ENCODE measurements around the gene KIAA1549.

The KIAA1549 gene

GRCh38 chr7:138872576-138872975, 108.6 kb downstream of the KIAA1549 start:
- H3K36me3 ChIP-seq (ENCODE audit: control insufficient read depth, insufficient read depth, low read length) = peaks cover 1% of the 10 kb centered on the region; the same call in 1 of the 2 replicates
- WGBS (ENCODE audit: insufficient coverage, insufficient read length) = no CpG with 5 or more reads among the region's 4 CpGs
- H3K27ac ChIP-seq (ENCODE audit: low read length) = no peak overlapping the region
- H3K4me1 ChIP-seq (ENCODE audit: control insufficient read depth, insufficient read depth, low read length) = no peaks in the 10 kb centered on the region
- no peak overlapping the region for H3K4me3 ChIP-seq (ENCODE audit: low read length)
- no peaks in the 10 kb centered on the region for H3K27me3 ChIP-seq (ENCODE audit: control insufficient read depth, insufficient read depth, low read length)
- no peaks in the 10 kb centered on the region for H3K9me3 ChIP-seq (ENCODE audit: control insufficient read depth, insufficient read depth, low read length)
- no peak for DNase-seq (ENCODE audit: low read depth, low spot score)

DNA sequence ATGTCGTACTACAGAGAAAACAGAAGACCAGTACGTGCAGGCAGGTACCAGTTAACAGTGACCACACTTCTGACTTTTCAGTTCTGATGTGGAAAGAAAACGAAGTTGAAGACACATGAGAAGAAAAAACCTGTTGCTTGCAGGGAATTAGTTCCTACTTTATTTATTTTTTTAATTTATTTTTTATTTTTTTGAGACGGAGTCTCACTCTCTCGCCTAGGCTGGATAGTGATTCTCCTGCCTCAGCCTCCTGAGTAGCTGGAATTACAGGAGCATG, 109.4 kb downstream of the KIAA1549 start:
- WGBS (ENCODE audit: insufficient coverage, insufficient read length) = no CpG with 5 or more reads among the region's 5 CpGs

DNA sequence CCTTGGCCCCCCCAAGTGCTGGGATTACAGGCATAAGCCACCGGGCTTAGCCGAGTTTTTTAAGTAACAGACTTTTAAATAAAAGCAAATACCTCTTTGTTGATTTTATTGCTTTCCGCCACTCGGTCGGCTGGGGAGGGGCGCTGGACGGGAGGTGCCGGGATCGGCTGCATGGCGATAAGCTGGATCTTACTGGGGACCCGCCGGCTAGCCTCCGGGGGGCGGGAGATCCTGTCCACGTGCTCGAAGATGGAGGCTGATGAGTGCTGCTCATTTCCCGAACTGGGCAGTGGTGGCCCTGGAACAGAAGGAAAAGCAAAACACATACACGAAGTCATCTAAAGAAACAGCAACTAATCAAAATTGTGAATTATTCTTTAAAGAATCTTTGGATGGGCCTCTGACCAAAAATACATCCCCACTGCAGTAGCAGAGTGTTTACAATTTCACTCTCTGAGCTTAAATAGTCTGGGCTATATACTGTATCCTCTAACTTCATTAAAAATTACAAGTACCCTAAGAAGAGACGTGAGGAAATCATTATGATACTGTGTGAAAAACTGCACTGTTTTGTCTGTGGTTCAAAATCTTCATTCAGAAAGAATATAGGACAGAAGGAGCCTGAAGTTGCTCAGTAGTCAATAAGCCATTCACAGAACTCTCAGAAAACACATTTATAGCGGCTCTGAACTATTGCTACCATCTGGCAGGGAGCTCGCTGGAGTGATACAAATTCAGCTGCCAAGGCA, 110.0 kb downstream of the KIAA1549 start:
- WGBS (ENCODE audit: insufficient coverage, insufficient read length) = no CpG with 5 or more reads among the region's 21 CpGs
- Histone ChIP-seq H3K27me3 (ENCODE audit: control insufficient read depth, insufficient read depth, low read length) (no peaks in the 10 kb centered on the region), H3K4me1 (ENCODE audit: control insufficient read depth, insufficient read depth, low read length) (no peaks in the 10 kb centered on the region), H3K36me3 (ENCODE audit: control insufficient read depth, insufficient read depth, low read length) (peaks cover 2% of the 10 kb centered on the region; the same call in 1 of the 2 replicates), H3K27ac (ENCODE audit: low read length) (no peak overlapping the region), H3K9me3 (ENCODE audit: control insufficient read depth, insufficient read depth, low read length) (no peaks in the 10 kb centered on the region), H3K4me3 (ENCODE audit: low read length) (no peak overlapping the region)
- no peak for DNase-seq (ENCODE audit: low read depth, low spot score)

More for the DNA sequence above, 109.4 kb downstream of the KIAA1549 start:
- no peak overlapping the region for H3K27ac ChIP-seq (ENCODE audit: low read length)
- no peaks in the 10 kb centered on the region for H3K27me3 ChIP-seq (ENCODE audit: control insufficient read depth, insufficient read depth, low read length)
- no peaks in the 10 kb centered on the region for H3K4me1 ChIP-seq (ENCODE audit: control insufficient read depth, insufficient read depth, low read length)
- H3K4me3 ChIP-seq (ENCODE audit: low read length) = no peak overlapping the region
- no peaks in the 10 kb centered on the region for H3K9me3 ChIP-seq (ENCODE audit: control insufficient read depth, insufficient read depth, low read length)
- DNase-seq (ENCODE audit: low read depth, low spot score) = no peak
- H3K36me3 ChIP-seq (ENCODE audit: control insufficient read depth, insufficient read depth, low read length) = peaks cover 2% of the 10 kb centered on the region; the same call in 1 of the 2 replicates

DNA sequence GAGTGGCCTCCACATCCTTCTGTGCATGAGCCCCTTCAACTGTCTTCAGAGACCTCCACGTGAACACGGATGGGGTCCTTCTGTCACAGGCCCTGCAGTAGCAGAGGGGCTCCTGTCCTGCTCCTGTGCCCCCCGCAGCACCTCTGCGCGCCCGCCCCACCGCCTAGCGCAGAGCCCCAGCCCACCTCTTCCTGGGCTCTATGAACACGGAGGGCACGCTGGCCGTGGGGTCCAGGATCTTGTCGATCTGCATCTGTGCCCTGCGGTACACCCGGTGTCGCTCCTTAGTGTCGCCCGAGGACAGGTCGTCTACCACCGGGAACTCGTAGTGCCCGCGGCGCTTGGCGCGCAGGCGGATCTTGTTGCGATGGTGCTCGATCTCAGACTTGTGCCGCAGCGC, 111.8 kb downstream of the KIAA1549 start:
- Histone ChIP-seq H3K27me3 (ENCODE audit: control insufficient read depth, insufficient read depth, low read length) (no peaks in the 10 kb centered on the region), H3K4me1 (ENCODE audit: control insufficient read depth, insufficient read depth, low read length) (no peaks in the 10 kb centered on the region), H3K27ac (ENCODE audit: low read length) (no peak overlapping the region), H3K9me3 (ENCODE audit: control insufficient read depth, insufficient read depth, low read length) (no peaks in the 10 kb centered on the region), H3K4me3 (ENCODE audit: low read length) (no peak overlapping the region), H3K36me3 (ENCODE audit: control insufficient read depth, insufficient read depth, low read length) (peaks cover 2% of the 10 kb centered on the region; the same call in 1 of the 2 replicates)
- DNase-seq (ENCODE audit: low read depth, low spot score) = no peak
- WGBS (ENCODE audit: insufficient coverage, insufficient read length) = no CpG with 5 or more reads among the region's 30 CpGs

GRCh38 chr7:138868711-138869110, 112.5 kb downstream of the KIAA1549 start:
- H3K27me3 ChIP-seq (ENCODE audit: control insufficient read depth, insufficient read depth, low read length) = no peaks in the 10 kb centered on the region
- H3K9me3 ChIP-seq (ENCODE audit: control insufficient read depth, insufficient read depth, low read length) = no peaks in the 10 kb centered on the region
- no peak overlapping the region for H3K4me3 ChIP-seq (ENCODE audit: low read length)
- no peaks in the 10 kb centered on the region for H3K4me1 ChIP-seq (ENCODE audit: control insufficient read depth, insufficient read depth, low read length)
- peaks cover 2% of the 10 kb centered on the region; the same call in 1 of the 2 replicates for H3K36me3 ChIP-seq (ENCODE audit: control insufficient read depth, insufficient read depth, low read length)
- WGBS (ENCODE audit: insufficient coverage, insufficient read length) = no CpG with 5 or more reads among the region's 14 CpGs
- DNase-seq (ENCODE audit: low read depth, low spot score) = no peak
- no peak overlapping the region for H3K27ac ChIP-seq (ENCODE audit: low read length)

GRCh38 chr7:138867744-138868143, 113.4 kb downstream of the KIAA1549 start:
- Histone ChIP-seq H3K27me3 (ENCODE audit: control insufficient read depth, insufficient read depth, low read length) (no peaks in the 10 kb centered on the region), H3K4me3 (ENCODE audit: low read length) (no peak overlapping the region), H3K27ac (ENCODE audit: low read length) (no peak overlapping the region), H3K9me3 (ENCODE audit: control insufficient read depth, insufficient read depth, low read length) (no peaks in the 10 kb centered on the region), H3K36me3 (ENCODE audit: control insufficient read depth, insufficient read depth, low read length) (peaks cover 2% of the 10 kb centered on the region; the same call in 1 of the 2 replicates), H3K4me1 (ENCODE audit: control insufficient read depth, insufficient read depth, low read length) (no peaks in the 10 kb centered on the region)
- WGBS (ENCODE audit: insufficient coverage, insufficient read length) = no CpG with 5 or more reads among the region's 19 CpGs
- no peak for DNase-seq (ENCODE audit: low read depth, low spot score)

GRCh38 chr7:138866353-138866752, 114.8 kb downstream of the KIAA1549 start:
- Histone ChIP-seq H3K27ac (ENCODE audit: low read length) (no peak overlapping the region), H3K4me3 (ENCODE audit: low read length) (no peak overlapping the region), H3K9me3 (ENCODE audit: control insufficient read depth, insufficient read depth, low read length) (no peaks in the 10 kb centered on the region), H3K36me3 (ENCODE audit: control insufficient read depth, insufficient read depth, low read length) (peaks cover 2% of the 10 kb centered on the region; the same call in 1 of the 2 replicates), H3K27me3 (ENCODE audit: control insufficient read depth, insufficient read depth, low read length) (no peaks in the 10 kb centered on the region), H3K4me1 (ENCODE audit: control insufficient read depth, insufficient read depth, low read length) (no peaks in the 10 kb centered on the region)
- DNase-seq (ENCODE audit: low read depth, low spot score) = no peak
- no CpG with 5 or more reads among the region's 9 CpGs for WGBS (ENCODE audit: insufficient coverage, insufficient read length)

DNA sequence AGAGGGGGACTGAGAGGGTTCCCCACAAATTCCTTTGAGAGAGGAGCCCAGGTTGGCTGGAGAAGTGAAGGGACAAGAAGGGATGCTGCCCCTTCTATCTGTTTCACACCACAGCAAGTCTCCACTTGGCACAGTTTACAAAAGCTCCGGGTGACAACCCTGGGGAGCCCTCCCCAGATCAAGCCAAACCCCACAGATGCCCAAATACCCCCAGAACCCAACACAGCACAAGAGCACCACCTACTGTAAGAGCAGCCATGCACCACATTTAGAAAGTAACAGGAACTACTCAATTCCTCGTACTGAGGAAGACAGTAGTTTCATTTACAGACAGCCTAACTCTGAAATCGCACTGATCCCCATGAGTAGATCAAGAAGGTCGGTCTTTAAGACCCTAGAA, 115.3 kb downstream of the KIAA1549 start:
- Histone ChIP-seq H3K36me3 (ENCODE audit: control insufficient read depth, insufficient read depth, low read length) (peaks cover 7% of the 10 kb centered on the region), H3K27ac (ENCODE audit: low read length) (no peak overlapping the region), H3K4me1 (ENCODE audit: control insufficient read depth, insufficient read depth, low read length) (no peaks in the 10 kb centered on the region), H3K9me3 (ENCODE audit: control insufficient read depth, insufficient read depth, low read length) (no peaks in the 10 kb centered on the region), H3K27me3 (ENCODE audit: control insufficient read depth, insufficient read depth, low read length) (no peaks in the 10 kb centered on the region), H3K4me3 (ENCODE audit: low read length) (no peak overlapping the region)
- WGBS (ENCODE audit: insufficient coverage, insufficient read length) = no CpG with 5 or more reads among the region's 4 CpGs
- no peak for DNase-seq (ENCODE audit: low read depth, low spot score)

DNA sequence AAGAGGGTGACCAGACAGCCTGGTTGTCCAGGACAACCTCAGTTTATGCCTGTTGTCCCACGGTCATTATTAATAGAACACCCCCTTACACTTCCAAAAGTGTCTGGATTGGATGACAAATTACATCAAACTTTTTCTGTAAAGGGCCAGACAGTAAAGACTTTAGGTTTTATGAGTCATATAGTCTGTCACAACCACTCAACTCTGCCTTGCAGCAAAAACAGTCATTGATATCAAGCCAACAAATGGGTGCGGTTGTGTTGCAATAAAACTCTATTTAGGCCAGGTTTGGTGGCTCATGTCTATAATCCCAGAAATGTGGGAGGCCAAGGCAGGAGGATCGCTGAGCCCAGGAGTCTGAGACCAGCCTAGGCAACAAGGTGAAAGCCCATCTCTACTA, 116.5 kb downstream of the KIAA1549 start:
- H3K27ac ChIP-seq (ENCODE audit: low read length) = no peak overlapping the region
- H3K4me1 ChIP-seq (ENCODE audit: control insufficient read depth, insufficient read depth, low read length) = no peaks in the 10 kb centered on the region
- WGBS (ENCODE audit: insufficient coverage, insufficient read length) = no CpG with 5 or more reads among the region's 3 CpGs
- no peak for DNase-seq (ENCODE audit: low read depth, low spot score)
- peaks cover 7% of the 10 kb centered on the region for H3K36me3 ChIP-seq (ENCODE audit: control insufficient read depth, insufficient read depth, low read length)
- H3K9me3 ChIP-seq (ENCODE audit: control insufficient read depth, insufficient read depth, low read length) = no peaks in the 10 kb centered on the region
- H3K4me3 ChIP-seq (ENCODE audit: low read length) = no peak overlapping the region
- no peaks in the 10 kb centered on the region for H3K27me3 ChIP-seq (ENCODE audit: control insufficient read depth, insufficient read depth, low read length)

DNA sequence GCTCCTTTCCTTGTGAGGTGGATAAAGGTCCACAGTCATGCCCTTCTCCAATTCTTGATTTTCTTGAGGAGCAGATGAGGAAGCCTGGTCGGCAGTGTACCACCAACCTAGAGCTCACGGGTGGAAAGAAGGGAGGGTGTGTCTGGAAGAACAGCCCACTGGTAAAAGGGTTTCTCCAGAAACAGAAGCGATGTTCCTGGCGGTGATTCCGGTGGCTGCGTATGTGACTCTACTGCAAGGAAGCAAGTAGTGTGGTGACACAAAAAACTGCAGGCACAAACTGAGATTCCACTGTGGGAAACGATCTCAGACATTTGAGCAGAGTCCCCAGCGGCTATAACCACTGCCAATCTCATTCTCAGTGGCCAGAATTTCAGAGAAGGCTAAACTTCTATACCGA, 117.3 kb downstream of the KIAA1549 start:
- Histone ChIP-seq H3K27ac (ENCODE audit: low read length) (no peak overlapping the region), H3K4me1 (ENCODE audit: control insufficient read depth, insufficient read depth, low read length) (no peaks in the 10 kb centered on the region), H3K36me3 (ENCODE audit: control insufficient read depth, insufficient read depth, low read length) (peaks cover 7% of the 10 kb centered on the region), H3K27me3 (ENCODE audit: control insufficient read depth, insufficient read depth, low read length) (no peaks in the 10 kb centered on the region), H3K4me3 (ENCODE audit: low read length) (no peak overlapping the region), H3K9me3 (ENCODE audit: control insufficient read depth, insufficient read depth, low read length) (no peaks in the 10 kb centered on the region)
- DNase-seq (ENCODE audit: low read depth, low spot score) = no peak
- WGBS (ENCODE audit: insufficient coverage, insufficient read length) = no CpG with 5 or more reads among the region's 9 CpGs

DNA sequence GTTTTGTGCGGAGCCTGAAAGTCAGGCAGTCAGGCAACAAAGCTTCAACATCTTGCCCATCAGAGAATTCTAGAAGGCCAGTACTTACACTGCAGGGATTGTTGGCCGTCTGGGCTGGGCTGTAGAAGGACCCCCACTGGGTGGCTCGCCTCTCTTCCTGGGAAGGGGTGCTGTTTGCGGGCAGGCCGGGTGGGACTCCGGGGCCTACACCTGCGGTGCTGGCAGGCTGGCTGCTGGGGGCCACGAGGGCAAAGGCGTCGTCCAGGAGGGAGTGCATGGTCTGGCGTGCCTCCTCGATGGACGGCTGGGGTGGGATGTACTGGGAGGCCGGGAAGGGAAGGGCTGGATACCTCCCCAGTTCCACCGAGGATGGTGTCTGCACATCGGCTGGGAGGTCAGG, 120.1 kb downstream of the KIAA1549 start:
- Histone ChIP-seq H3K4me1 (ENCODE audit: control insufficient read depth, insufficient read depth, low read length) (no peaks in the 10 kb centered on the region), H3K27me3 (ENCODE audit: control insufficient read depth, insufficient read depth, low read length) (no peaks in the 10 kb centered on the region), H3K4me3 (ENCODE audit: low read length) (no peak overlapping the region), H3K9me3 (ENCODE audit: control insufficient read depth, insufficient read depth, low read length) (no peaks in the 10 kb centered on the region), H3K36me3 (ENCODE audit: control insufficient read depth, insufficient read depth, low read length) (peaks cover 6% of the 10 kb centered on the region), H3K27ac (ENCODE audit: low read length) (no peak overlapping the region)
- WGBS (ENCODE audit: insufficient coverage, insufficient read length) = no CpG with 5 or more reads among the region's 16 CpGs
- no peak for DNase-seq (ENCODE audit: low read depth, low spot score)

Measured in iPS DF 6.9 (cell line).